ENCODE measurements around the gene WASHC3.
A peak's percentile ranks its signal among the peaks of the same experiment; 100 is the strongest.

The WASHC3 gene

DNA sequence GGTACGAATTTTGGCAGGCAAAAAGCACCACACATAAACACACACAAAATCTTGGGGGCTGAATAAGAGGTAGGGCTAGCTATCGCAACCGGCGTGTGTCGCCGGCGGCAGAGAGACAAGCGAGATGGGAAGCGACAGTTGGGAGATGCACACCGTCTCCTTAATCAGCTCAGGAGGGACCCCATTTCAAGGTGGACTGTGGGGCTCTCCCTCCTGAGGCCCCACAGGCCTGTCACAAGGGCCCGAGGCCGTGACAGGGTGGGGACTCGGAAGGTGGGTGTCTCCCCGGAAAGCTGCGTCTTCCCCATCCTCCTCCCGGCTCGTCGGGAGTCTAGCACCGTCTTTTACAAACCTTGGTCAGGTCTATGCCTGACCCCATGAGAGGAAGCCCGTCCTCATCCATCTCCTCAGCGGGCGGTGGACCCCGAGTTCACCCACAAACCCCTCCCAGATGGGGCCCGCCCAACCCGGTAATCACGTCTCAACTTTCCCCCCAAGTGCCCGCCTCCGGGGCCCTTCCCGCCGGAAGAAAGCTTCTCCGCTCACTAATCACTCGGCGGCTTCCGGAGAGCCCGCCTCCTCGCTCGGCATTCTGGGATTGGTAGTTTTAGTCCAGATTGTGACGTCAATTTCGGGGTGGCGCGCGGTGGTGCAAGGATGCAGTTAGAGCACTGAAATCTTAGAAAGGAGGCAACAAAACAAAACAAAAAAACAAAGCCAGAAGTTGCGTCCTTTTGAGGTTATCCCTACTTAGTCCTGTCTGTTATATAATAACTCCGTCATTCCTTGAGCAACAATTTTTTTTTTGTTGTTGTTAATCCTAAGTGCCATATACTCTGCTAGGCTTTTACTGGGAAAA, at the start of gene WASHC3:
TSS of gene WASHC3 (minus strand) at position 432 of the 859 bp plus-strand sequence. CDS start at position 403, 29 bp downstream.
- peak within 1 kb of the TSS; percentile 83 for H3K4me2 ChIP-seq (ENCODE audit: low read length)
- H3K9me3 ChIP-seq (ENCODE audit: control insufficient read depth, insufficient read depth, low read length): no peaks in the 10 kb centered on the region
- H3K4me3 ChIP-seq (ENCODE audit: low read length): peak within 1 kb of the TSS; percentile 76
- peaks cover 9% of the 10 kb centered on the region for H3K4me1 ChIP-seq (ENCODE audit: control insufficient read depth, low read length)
- H3K79me2 ChIP-seq (ENCODE audit: control insufficient read depth, low read length): peaks cover 8% of the 10 kb centered on the region
- no peaks in the 10 kb centered on the region for H3F3A ChIP-seq (ENCODE audit: control insufficient read depth, insufficient read depth)
- H4K20me1 ChIP-seq (ENCODE audit: control insufficient read depth, insufficient read depth, low read depth, low read length): no peaks in the 10 kb centered on the region
- H3K9me2 ChIP-seq (replicated peaks; ENCODE audit: control insufficient read depth, low read length): no peaks in the 10 kb centered on the region
- TF ChIP-seq EZH2phosphoT487 (IDR thresholded peaks at IDR 0.05; ENCODE audit: borderline replicate concordance, low read length): no peak
- TF ChIP-seq CTCF (IDR thresholded peaks at IDR 0.05; ENCODE audit: low read depth, low read length, poor library complexity, severe bottlenecking): no peak
- H3K27ac ChIP-seq (ENCODE audit: low read depth, low read length): peak within 1 kb of the TSS; percentile 12
- H3K36me3 ChIP-seq (ENCODE audit: control insufficient read depth, low read length): peaks cover 31% of the 10 kb centered on the region
- no peaks in the 10 kb centered on the region for H3K27me3 ChIP-seq (ENCODE audit: control insufficient read depth, low read length)

GRCh38 chr12:102110782-102111181, 49.0 kb upstream of the WASHC3 start:
- no peak for TF ChIP-seq EZH2phosphoT487 (IDR thresholded peaks at IDR 0.05; ENCODE audit: borderline replicate concordance, low read length)
- no peak for TF ChIP-seq CTCF (IDR thresholded peaks at IDR 0.05; ENCODE audit: low read depth, low read length, poor library complexity, severe bottlenecking)
- H3K9me2 ChIP-seq (replicated peaks; ENCODE audit: control insufficient read depth, low read length): no peaks in the 10 kb centered on the region
- H3K36me3 ChIP-seq (ENCODE audit: control insufficient read depth, low read length): peaks cover 87% of the 10 kb centered on the region
- H3K4me3 ChIP-seq (ENCODE audit: low read length): no peak overlapping the region
- peaks cover 14% of the 10 kb centered on the region for H3K9me3 ChIP-seq (ENCODE audit: control insufficient read depth, insufficient read depth, low read length)
- H3K27ac ChIP-seq (ENCODE audit: low read depth, low read length): no peak overlapping the region
- no peaks in the 10 kb centered on the region for H3K27me3 ChIP-seq (ENCODE audit: control insufficient read depth, low read length)
- H3F3A ChIP-seq (ENCODE audit: control insufficient read depth, insufficient read depth): no peaks in the 10 kb centered on the region
- no peaks in the 10 kb centered on the region for H3K4me1 ChIP-seq (ENCODE audit: control insufficient read depth, low read length)
- H3K4me2 ChIP-seq (ENCODE audit: low read length): no peak overlapping the region
- H4K20me1 ChIP-seq (ENCODE audit: control insufficient read depth, insufficient read depth, low read depth, low read length): no peaks in the 10 kb centered on the region
- H3K79me2 ChIP-seq (ENCODE audit: control insufficient read depth, low read length): peaks cover 4% of the 10 kb centered on the region; the same call in 1 of the 2 replicates

DNA sequence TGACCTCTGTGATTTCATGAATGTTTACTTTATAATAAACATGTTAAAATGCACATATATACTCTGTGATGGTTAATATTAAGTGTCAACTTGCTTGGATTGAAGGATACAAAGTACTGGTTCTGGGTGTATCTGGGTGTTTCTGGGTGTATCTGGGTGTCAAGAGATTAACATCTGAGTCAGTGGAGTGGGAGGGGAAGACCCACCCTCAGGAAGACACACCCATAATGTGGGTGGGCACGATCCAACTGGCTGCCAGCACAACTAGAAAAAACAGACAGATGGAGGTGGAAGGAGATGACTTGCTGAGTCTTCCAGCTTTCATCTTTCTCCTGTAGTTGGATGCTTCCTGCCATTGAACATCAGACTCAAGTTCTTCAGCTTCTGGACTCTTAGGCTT, 46.2 kb upstream of the WASHC3 start:
- TF ChIP-seq EZH2phosphoT487 (IDR thresholded peaks at IDR 0.05; ENCODE audit: borderline replicate concordance, low read length): no peak
- TF ChIP-seq CTCF (IDR thresholded peaks at IDR 0.05; ENCODE audit: low read depth, low read length, poor library complexity, severe bottlenecking): no peak
- peaks cover 4% of the 10 kb centered on the region; the same call in 1 of the 2 replicates for H3K79me2 ChIP-seq (ENCODE audit: control insufficient read depth, low read length)
- H3K9me3 ChIP-seq (ENCODE audit: control insufficient read depth, insufficient read depth, low read length): peaks cover 14% of the 10 kb centered on the region
- H3K27ac ChIP-seq (ENCODE audit: low read depth, low read length): no peak overlapping the region
- no peak overlapping the region for H3K4me3 ChIP-seq (ENCODE audit: low read length)
- no peaks in the 10 kb centered on the region for H3F3A ChIP-seq (ENCODE audit: control insufficient read depth, insufficient read depth)
- no peaks in the 10 kb centered on the region for H3K4me1 ChIP-seq (ENCODE audit: control insufficient read depth, low read length)
- H4K20me1 ChIP-seq (ENCODE audit: control insufficient read depth, insufficient read depth, low read depth, low read length): no peaks in the 10 kb centered on the region
- H3K27me3 ChIP-seq (ENCODE audit: control insufficient read depth, low read length): no peaks in the 10 kb centered on the region
- no peak overlapping the region for H3K4me2 ChIP-seq (ENCODE audit: low read length)
- H3K9me2 ChIP-seq (replicated peaks; ENCODE audit: control insufficient read depth, low read length): no peaks in the 10 kb centered on the region
- H3K36me3 ChIP-seq (ENCODE audit: control insufficient read depth, low read length): peaks cover 92% of the 10 kb centered on the region
